Activated CD4-positive, alpha-beta T cell treated with anti-CD3 and anti-CD28 coated beads, Interleukin-2, Interleukin-6, amounts not matched to agents 100 ng/mL and 50 ng/mL, durations not matched to agents 16 hours and 8 hours (primary cell): Measurements from ENCODE around the gene REPIN1.
A peak's percentile ranks its signal among the peaks of the same experiment; 100 is the strongest.

Experiments
- DNase-seq: peaks from one replicate; pipeline ENCODE4 v3.0.0-alpha.2; 2020

The REPIN1 gene

DNA sequence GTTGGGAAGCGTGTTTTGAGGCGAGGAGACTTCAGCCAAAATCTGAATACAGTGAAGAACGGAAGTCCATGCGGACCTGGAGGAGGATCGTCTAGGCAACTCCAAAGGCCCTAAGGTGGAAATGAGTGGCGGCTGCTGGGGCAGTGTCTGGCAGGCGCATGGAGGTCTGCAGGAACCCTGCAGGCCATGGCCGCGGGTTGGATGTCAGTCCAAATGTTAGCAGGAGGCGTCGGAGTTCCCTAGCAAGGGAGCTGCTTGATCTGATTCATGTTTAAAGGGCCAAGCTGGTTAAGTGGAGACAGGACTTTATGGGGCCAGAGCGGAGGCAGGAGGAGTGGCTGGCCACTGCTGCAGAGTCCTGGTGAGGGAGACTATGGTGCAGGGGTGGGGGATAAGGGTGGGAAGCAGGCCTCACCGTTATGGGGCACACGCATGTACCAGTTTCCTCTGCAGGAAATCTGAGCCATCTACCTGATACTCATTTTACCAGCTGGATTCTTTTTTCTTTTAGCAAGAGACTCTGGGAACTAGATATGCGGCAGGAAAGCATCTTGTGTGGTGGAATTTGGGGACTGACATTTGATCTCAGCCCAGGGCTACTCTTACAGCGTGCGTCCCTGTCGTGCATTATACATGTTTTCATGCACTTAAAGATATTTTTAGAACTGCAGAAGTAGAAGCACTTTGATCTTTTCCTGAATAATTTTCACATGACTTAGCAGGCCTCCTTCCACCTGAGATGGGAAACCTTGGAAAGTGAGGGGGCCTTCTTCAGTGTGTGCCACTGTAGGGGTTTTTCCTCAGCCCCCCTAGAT, 6.6 kb upstream of the REPIN1 start:
- no peak for DNase-seq

DNA sequence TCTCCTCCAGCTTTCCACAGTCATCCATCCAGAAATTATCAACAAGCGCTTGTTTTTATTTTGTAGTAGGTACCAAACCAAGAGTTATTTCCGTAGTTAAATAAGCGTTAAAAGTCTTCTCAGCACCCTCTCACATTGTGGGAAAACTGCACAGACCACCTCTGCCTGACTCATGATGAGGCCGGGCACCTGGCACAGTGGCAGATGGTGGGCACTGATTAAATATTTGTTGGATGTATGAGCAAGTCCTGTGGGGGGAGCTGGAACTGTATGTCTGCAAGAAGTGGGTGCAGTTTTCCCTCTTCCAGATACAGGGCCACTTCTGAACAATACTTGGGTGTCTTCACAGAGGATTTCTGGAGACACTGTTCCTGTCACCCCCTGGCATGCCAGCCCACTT, 5.3 kb upstream of the REPIN1 start:
- no peak for DNase-seq

DNA sequence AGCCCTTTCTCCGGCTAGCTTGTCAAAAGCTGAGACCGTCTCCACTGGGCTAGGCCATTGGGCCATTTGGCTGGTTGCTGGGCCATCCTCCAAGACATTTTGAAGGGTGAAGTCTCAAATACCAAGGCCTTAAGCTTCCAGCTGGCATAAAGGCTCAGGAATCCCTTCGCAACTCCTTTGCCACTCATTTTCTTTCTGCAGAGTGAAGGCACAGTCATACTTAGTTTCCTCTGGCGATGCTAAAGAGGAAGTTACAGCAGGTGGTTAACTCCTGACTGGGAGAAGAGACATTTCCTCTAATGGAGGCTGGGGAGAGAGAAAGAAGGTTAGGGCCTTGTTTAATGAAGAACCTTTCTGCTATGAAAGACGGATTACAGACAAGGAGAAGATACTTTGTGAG, 4.8 kb upstream of the REPIN1 start:
- DNase-seq, result peak; percentile 30

DNA sequence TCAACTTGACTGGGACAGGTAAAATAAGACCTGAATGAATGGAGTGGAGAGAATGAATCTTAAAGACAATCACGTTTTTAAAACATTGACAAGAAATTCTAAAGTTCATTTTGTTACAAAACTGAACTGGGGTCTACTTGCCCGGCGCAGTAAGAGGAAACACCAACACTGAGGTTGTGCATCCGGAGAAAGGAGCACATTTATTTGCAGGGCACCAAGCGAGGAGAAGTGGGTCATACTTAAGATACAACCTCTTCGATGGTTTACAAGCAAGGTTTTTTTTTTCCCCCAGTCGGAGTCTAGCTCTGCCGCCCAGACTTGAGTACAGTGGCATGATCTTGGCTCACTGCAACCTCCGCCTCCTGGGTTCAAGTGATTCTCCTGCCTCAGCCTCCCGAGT, 3.4 kb upstream of the REPIN1 start:
- DNase-seq, result no peak

DNA sequence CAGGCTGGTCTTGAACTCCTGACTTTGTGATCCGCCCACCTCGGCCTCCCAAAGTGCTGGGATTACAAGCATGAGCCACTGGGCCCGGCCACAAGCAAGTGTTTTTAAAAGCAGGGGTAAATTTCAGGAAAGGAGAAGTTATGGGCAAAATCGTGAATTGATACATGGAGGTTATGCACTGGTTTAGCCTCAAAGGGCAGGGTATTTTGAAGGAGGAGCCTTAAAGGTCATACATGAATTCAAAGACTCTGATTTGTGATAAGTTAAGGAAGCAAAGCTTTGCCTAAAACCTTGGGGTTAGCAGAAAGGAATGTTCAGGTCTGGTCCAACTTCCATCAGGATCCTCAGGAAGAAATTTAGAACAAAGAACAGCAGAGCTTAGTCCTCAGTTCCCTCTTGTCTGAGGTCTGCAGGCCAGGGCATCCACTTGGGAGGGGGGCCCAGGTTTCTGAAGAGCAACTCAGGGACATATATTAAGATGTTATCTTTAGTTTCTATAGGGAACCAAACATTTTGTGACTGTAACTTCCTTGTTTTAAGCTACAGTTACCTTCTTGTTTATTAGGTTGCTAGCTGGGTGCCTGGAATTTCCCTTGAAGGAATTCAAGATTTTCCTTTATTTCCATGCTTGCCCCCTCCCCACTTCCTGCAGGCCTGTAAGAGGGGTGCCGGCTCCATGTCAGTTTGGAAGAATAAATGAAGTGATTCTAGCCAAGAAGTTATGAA, 2.8 kb upstream of the REPIN1 start:
- no peak for DNase-seq

DNA sequence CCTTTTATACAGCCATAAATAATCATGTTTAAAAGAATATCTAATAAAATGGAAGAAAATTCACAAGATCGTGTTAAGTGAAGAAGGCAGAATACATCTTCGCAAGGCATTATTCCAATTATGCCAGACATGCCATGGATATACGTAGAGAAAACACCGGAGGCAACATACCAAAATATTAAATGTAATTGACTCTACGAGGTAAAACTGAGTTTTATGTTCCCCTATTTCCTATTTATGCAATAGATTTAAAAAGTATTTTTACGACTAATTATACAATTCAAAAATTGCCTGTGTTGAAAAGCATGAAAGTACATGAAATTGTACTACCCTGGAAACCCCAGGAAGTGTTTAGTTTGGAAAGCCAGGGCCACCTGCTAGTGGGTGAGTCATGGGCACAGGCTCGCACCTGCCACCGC, 936 bp upstream of the REPIN1 start:
- no peak for DNase-seq

DNA sequence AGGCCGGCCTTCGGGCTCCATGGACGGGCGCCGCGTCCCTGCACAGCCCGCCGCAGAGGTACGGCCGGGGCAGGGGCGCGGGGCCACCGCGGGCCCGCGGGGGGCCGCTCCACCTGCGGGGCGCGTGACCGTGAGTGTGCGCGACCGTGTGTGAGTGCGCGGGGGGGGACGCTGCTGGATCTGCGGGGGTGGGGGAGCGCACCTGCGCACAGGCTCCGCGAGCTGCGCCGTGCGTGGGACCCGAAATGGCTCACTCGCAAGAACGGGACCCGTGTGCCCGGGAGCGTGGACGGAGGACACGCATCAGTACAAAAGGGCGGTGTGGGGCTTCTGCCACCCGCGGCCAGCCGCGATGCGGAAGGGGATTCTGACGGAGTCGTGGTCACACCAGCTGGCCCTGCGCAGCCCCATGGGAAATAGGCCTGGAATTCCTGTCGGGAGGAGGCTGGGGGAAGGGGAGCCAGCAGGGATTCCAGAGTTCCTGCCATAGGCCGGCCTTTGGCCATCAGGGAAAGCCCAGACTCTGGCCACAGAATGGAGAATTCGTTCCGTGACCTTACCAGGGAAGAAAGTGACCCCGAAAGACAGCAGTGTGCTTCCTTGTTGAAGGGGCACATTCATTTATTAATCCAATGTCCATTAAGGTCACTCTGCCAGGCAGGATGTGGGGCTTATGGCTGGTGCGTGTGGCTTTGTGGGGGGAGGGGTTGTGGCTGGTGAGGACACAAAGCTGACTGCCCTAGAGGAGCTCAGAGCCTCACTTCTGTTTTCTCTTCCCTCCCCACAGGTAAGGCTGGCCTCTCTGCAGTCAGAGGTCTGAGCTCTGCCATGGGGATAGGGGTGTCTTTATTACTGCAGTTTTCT, 494 bp downstream of the REPIN1 start:
- DNase-seq, result peak; percentile 51

DNA sequence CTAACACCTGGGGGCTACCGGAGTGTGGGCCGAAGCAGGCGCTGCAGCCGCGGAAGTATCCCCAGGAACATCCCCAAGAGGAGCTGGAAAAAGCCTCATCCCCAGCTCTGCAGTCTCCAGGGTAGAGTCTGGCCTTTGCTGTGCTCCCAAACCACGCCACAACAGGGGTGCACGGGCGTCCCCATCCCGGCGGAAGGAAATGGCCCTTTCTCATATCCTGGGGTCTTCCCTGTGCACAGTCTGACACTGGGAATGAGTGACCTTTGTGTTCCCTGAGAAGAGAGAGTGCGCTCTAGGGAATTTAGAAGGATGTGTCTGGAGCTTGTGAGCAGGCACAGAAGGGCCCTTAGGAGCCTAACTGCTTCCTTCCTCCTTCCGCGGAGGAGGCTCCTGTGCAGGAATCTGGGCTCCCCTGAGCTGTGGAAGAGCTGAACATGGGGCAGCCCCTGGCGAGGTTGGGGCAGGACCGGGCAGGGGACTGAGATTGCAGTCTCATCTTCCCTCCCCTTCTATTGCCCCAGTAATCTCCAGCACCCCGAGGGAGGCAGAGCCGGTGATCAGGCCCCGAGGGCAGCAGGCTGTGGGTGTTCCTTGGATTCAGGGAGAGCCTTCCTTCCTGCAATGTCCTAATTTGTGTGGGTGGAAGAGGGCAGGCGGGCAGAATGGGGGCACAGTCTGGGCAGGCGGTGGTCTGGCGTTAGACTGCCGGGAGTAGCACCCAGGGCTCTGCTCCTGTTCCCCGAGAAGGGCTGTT, 1.3 kb downstream of the REPIN1 start:
- no peak for DNase-seq

DNA sequence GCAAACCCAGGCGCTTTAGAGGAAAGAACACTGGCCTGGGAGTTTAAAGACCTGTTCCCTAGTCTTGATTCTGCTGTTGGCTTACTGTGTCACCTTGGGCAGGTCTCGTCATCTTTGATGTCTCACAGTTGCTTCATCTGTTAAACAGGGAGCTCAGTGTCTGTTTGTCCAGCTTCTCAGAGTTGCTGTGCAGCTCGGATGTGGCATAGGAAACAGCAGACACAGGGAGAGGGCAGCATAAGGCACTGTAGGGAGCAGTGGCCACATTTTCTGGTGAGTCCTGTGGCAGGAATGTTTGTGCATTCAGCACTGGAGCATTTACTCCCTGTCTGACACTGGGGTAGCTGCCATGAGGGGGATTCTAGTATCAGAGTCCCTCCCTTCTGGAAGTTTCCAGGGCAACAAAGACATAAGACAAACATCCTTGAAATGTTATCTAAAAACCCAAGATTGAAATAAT, 2.0 kb downstream of the REPIN1 start:
- no peak for DNase-seq

DNA sequence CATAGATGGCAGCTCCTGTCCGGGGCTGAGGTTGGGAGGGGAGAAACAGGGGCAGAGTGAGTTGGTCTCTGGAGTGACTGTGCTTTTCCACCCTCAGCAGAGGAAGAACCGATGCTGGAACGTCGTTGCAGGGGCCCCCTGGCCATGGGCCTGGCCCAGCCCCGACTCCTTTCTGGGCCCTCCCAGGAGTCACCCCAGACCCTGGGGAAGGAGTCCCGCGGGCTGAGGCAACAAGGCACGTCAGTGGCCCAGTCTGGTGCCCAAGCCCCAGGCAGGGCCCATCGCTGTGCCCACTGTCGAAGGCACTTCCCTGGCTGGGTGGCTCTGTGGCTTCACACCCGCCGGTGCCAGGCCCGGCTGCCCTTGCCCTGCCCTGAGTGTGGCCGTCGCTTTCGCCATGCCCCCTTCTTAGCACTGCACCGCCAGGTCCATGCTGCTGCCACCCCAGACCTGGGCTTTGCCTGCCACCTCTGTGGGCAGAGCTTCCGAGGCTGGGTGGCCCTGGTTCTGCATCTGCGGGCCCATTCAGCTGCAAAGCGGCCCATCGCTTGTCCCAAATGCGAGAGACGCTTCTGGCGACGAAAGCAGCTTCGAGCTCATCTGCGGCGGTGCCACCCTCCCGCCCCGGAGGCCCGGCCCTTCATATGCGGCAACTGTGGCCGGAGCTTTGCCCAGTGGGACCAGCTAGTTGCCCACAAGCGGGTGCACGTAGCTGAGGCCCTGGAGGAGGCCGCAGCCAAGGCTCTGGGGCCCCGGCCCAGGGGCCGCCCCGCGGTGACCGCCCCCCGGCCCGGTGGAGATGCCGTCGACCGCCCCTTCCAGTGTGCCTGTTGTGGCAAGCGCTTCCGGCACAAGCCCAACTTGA, 2.7 kb downstream of the REPIN1 start:
- no peak for DNase-seq

DNA sequence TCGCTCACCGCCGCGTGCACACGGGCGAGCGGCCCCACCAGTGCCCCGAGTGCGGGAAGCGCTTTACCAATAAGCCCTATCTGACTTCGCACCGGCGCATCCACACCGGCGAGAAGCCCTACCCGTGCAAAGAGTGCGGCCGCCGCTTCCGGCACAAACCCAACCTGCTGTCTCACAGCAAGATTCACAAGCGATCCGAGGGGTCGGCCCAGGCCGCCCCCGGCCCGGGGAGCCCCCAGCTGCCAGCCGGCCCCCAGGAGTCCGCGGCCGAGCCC, 3.3 kb downstream of the REPIN1 start:
- DNase-seq, result no peak

DNA sequence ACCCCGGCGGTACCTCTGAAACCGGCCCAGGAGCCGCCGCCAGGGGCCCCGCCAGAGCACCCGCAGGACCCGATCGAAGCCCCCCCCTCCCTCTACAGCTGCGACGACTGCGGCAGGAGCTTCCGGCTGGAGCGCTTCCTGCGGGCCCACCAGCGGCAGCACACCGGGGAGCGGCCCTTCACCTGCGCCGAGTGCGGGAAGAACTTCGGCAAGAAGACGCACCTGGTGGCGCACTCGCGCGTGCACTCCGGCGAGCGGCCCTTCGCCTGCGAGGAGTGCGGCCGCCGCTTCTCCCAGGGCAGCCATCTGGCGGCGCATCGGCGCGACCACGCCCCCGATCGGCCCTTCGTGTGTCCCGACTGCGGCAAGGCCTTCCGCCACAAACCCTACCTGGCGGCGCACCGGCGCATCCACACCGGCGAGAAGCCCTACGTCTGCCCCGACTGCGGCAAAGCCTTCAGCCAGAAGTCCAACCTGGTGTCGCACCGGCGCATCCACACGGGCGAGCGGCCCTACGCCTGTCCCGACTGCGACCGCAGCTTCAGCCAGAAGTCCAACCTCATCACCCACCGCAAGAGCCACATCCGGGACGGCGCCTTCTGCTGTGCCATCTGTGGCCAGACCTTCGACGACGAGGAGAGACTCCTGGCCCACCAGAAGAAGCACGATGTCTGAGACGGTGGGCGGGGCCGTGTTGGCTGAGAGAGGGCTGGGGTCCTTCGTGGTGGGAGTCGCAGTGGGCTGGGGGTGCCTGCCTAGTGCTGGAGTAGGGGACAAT, 3.8 kb downstream of the REPIN1 start:
- DNase-seq, result no peak

DNA sequence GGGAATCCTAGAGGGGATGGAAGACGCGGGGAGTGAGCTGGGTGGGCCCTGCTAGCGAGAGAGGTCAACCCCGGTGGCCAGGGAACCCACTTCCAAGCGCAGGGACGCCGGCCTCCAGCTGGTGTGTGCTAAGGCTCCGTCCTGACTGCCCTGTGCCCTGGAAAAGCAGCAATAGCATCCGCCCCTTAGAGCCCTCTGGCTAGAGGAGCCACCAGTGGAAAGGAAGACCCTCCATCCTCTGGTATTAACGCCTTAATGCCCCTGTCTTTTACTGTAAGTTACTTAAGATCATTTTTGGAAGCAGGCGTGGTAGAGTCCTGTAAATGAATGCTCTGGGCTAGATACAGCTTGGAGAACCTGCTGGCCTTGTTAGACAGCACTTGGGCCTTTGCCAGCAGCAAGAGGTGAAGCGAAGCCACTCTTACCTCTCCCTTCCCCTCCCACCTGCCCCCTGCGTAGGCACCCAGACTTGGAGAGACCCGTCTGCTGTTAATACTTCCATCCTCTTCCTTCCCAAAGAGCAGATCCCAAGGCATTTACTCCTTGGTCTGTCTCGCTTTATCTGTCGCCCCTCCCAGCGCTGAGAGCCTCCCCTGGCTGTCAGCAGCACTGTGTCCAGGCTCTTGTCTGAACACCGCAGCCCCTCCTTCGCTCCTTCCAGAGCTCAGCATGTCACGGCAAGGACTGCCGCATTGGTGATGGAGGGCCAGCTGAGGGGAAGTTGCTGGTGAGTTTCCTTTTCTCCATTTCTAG, 4.6 kb downstream of the REPIN1 start:
- no peak for DNase-seq

DNA sequence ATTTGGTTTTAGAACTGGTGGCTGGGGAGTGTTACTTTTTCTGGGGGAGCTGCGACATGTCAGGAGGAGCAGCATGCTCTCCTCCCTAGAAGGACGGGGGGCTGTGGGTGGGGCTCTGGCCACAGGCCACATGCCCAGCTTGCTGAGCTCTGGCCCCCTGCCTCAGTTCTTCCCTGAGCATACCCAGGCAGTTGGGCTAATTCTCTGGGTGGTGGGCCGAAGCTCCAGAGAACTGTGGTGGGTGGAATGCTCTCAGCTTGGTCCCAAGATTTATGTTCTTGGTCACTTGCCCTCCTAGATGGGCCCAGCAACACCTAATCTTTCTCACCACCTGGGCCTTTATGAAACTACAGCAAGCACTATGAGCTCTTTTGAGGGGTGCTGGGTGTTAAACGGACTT, 5.4 kb downstream of the REPIN1 start:
- no peak for DNase-seq

DNA sequence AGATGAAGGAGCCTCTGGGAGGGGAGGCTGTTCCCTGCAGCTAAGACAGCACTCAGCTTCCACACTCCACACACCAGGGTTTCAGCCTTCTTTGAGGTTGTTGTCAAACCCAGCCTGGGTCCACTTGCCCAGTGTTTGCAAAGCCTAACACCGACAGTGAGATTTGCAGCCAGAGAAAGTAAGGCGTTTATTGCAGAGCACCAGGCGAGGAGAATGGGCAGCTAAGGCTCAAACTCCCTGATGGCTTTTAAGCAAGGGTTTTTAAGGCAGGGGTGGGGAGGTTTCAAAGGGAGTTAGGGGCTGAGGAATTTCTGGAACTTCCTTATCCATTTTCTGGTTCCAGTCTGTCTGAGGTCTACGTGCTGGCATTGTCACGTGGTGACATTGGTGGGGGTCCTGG, 5.8 kb downstream of the REPIN1 start:
- DNase-seq, result no peak

DNA sequence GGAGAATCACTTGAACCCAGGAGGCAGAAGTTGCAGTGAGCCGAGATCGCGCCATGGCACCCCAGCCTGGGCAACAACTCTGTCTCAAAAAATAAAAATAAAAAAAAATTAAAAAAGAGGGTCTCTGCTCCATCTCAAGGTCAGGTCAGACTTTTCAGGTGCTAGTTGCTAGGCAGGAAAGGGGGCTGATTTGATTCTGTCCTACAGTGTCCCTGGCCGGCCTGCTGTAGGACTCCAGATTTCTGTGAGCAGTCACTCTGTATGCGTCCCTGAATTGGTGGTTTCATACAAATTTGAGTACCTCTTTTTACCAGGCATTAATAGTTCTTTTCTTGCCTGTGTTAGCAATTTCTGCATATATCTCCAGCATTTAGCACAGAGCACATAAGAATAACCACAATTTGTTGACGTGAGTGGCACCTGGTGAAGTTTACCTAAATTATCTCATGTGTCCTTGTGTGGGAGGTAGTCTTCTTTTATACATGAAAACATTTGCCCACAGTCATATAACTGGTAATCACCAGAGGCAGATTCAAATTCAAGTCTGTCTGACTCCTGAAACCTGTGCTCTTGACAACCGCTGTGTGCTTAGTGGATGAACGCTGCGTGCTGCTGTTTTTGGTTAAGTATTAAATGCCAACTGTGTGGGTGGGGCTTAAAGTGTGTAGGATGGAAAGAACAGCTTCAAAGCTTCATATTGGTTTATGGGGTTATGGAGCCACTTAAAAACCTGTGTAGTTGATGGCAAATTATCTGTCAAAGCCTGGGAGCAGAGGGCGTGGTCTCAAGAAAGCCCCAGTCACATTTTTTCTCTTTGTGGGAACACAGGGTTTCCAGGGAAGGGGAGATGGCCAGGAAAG, 7.3 kb downstream of the REPIN1 start:
- DNase-seq, result peak; percentile 33

DNA sequence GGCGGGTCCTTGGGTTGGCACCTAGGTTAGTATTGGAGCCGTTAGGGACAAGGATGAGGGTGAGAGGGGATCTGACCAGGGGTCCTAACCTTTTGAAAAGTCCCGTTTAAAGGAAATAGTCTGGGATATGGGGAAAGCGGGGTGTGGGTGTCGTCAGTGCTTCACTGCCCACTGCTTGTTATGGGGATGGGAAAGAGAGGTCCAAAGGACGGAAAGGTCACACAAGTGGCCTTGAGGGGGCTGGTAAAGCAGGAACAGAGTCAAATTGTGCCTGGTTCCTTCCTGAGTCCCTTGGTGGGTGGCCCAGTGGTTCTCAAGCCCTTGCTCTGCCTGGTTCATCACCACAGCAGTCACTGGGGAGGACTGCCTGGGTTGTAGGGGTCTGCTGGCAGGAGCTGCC, 7.9 kb downstream of the REPIN1 start:
- DNase-seq, result no peak

DNA sequence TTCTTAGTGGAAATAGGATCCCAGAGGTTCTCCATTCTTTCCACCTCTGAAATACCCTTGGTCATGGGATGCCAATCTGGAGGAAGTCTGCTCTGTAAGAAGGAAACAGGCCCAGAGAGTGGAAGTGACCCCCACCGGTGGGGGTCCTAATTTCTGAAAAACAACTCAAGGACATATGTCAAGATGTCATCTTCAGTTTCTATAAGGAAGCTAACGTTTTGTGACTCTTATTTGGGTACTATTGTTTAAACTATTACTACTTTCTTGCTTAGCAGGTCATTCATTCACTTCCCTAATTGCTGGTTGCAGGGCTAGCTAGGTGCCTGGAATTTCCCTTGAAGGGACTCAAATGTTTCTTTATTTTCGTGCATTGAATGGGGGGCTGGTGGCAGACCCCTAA, 8.6 kb downstream of the REPIN1 start:
- DNase-seq, result no peak

DNA sequence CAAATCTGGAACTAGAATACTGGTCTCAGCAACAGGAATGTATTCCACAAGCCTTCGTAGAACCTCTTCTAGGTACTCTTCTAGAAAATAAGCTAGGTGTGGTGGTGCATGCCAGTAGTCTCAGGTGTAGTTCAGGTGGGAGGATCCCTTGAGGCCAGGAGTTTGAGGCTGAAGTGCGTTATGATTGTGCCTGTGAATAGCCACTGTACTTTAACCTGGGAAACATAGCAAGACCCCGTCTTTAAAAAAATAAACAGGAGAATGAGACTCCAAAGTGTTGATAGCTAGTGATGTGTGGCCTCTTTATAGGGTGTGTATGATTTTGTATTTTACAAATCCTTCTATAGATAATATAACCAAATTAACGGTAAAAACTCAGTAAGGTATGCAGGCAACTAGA, 9.0 kb downstream of the REPIN1 start:
- DNase-seq, result no peak
